ENCODE results near the gene TMEM17.

TMEM17 gene

GRCh38 chr2:62467475-62468321, 38.3 kb downstream of the TMEM17 start:
- no peak for DNase-seq (ENCODE audit: extremely low read depth, low read depth)
- TF ChIP-seq CTCF (IDR thresholded peaks at IDR 0.05; ENCODE audit: low read depth, low read length, missing control alignments) = no peak
- no peak overlapping the region for H3K4me3 ChIP-seq (replicated peaks; ENCODE audit: low read depth, low read length)

- TF ChIP-seq CTCF (IDR thresholded peaks at IDR 0.05; ENCODE audit: low read depth, low read length, missing control alignments) = no peak
- no peak for DNase-seq (ENCODE audit: extremely low read depth, low read depth)
- no peak overlapping the region for H3K4me3 ChIP-seq (replicated peaks; ENCODE audit: low read depth, low read length)
These were observed 38.9 kb downstream of the TMEM17 start for GRCh38 chr2:62467100-62467474.

GRCh38 chr2:62466503-62466854, 39.5 kb downstream of the TMEM17 start:
- no peak for TF ChIP-seq CTCF (IDR thresholded peaks at IDR 0.05; ENCODE audit: low read depth, low read length, missing control alignments)
- no peak overlapping the region for H3K4me3 ChIP-seq (replicated peaks; ENCODE audit: low read depth, low read length)
- no peak for DNase-seq (ENCODE audit: extremely low read depth, low read depth)

GRCh38 chr2:62465741-62466502, 40.1 kb downstream of the TMEM17 start:
- no peak for TF ChIP-seq CTCF (IDR thresholded peaks at IDR 0.05; ENCODE audit: low read depth, low read length, missing control alignments)
- DNase-seq (ENCODE audit: extremely low read depth, low read depth) = no peak
- H3K4me3 ChIP-seq (replicated peaks; ENCODE audit: low read depth, low read length) = no peak overlapping the region

GRCh38 chr2:62465039-62465740, 40.8 kb downstream of the TMEM17 start:
- no peak overlapping the region for H3K4me3 ChIP-seq (replicated peaks; ENCODE audit: low read depth, low read length)
- no peak for TF ChIP-seq CTCF (IDR thresholded peaks at IDR 0.05; ENCODE audit: low read depth, low read length, missing control alignments)
- DNase-seq (ENCODE audit: extremely low read depth, low read depth) = no peak

- TF ChIP-seq CTCF (IDR thresholded peaks at IDR 0.05; ENCODE audit: low read depth, low read length, missing control alignments) = no peak
- no peak overlapping the region for H3K4me3 ChIP-seq (replicated peaks; ENCODE audit: low read depth, low read length)
- DNase-seq (ENCODE audit: extremely low read depth, low read depth) = no peak
These were observed 41.6 kb downstream of the TMEM17 start for GRCh38 chr2:62464221-62465007.

All from HFF-Myc (cell line).